Measurements from ENCODE around the gene TMEM14A. TPM values are rescaled to one million over a fixed set of nuclear protein-coding genes. Genes with fewer than 3 reads are reported as not detected.

TMEM14A gene
- total RNA-seq, 1 experiment from 2014 or later: 7.3 TPM

- H3K4ac ChIP-seq (ENCODE audit: low read depth, low read length): no peak overlapping the region
- no peak overlapping the region for H3K4me2 ChIP-seq (ENCODE audit: insufficient read depth, insufficient read length, low read length)
- no peak overlapping the region for H2BK120ac ChIP-seq (ENCODE audit: low read depth, low read length, poor library complexity, severe bottlenecking)
- H2AFZ ChIP-seq (ENCODE audit: low read length): no peak overlapping the region
- H4K5ac ChIP-seq (ENCODE audit: insufficient read length, low read depth, low read length): no peak overlapping the region
- Mint-ChIP-seq H3K27me3 (ENCODE audit: low read depth) (peaks cover 4% of the 10 kb centered on the region), H3K4me3 (no peak overlapping the region), H3K27ac (no peak overlapping the region), H3K4me1 (peaks cover 8 to 11% of the 10 kb centered on the region in 2 experiments), H3K36me3 (ENCODE audit: insufficient read depth in 1 of 3, low read depth in 3 of 3) (peaks cover 9 to 20% (median 12%) of the 10 kb centered on the region in 3 experiments), H3K9me3 (no peaks in the 10 kb centered on the region)
- peaks cover 5% of the 10 kb centered on the region; the same call in 1 of the 2 replicates for H3K27me3 ChIP-seq (ENCODE audit: insufficient read depth, low read length)
- no peak overlapping the region for H2BK20ac ChIP-seq (ENCODE audit: low read depth, low read length, poor library complexity, severe bottlenecking)
- no peak overlapping the region for H2BK5ac ChIP-seq (ENCODE audit: insufficient read length, low read length)
- no peak overlapping the region for H4K91ac ChIP-seq (ENCODE audit: insufficient read length, low read depth, low read length)
- no peak overlapping the region for H3K14ac ChIP-seq (ENCODE audit: insufficient read depth, low read length)
- H3K4me1 ChIP-seq (ENCODE audit: insufficient read depth, low read length): peaks cover 6% of the 10 kb centered on the region; the same call in 1 of the 2 replicates
- no peak overlapping the region for H3T11ph ChIP-seq (ENCODE audit: low read length)
- H3K23me2 ChIP-seq (ENCODE audit: insufficient read length, low read depth, low read length, poor library complexity, severe bottlenecking): peaks cover 19% of the 10 kb centered on the region
- no peaks in the 10 kb centered on the region for H3K79me1 ChIP-seq (ENCODE audit: insufficient read depth, low read depth, low read length, poor library complexity, severe bottlenecking)
- no peak for DNase-seq
- H3K56ac ChIP-seq (ENCODE audit: insufficient read length, low read depth, low read length): no peak overlapping the region
- H3K18ac ChIP-seq (ENCODE audit: insufficient read length, low read depth, low read length): no peak overlapping the region
- H2AK5ac ChIP-seq (ENCODE audit: insufficient read length, low read length): no peak overlapping the region
- no peak overlapping the region for H3K9ac ChIP-seq (ENCODE audit: extremely low read depth, insufficient read length, low read length)
- H4K20me1 ChIP-seq (ENCODE audit: control insufficient read depth, insufficient read depth, insufficient read length): no peaks in the 10 kb centered on the region
- H3K23ac ChIP-seq (ENCODE audit: insufficient read length, low read depth, low read length): no peak overlapping the region
- no peak overlapping the region for H2BK12ac ChIP-seq (ENCODE audit: insufficient read length, low read depth, low read length)
- no peak overlapping the region for H2BK15ac ChIP-seq (ENCODE audit: low read depth, low read length)
- no peak overlapping the region for H3K27ac ChIP-seq (ENCODE audit: insufficient read length, low read depth, low read length)
- no peaks in the 10 kb centered on the region for H3K9me3 ChIP-seq (ENCODE audit: control insufficient read depth, low read depth, low read length)
- WGBS (ENCODE audit: extremely low coverage, insufficient read length, low lambda C conversion rate): no CpG with 5 or more reads among the region's 2 CpGs
- TF ChIP-seq CTCF (conservative IDR thresholded peaks at IDR 0.05): no peak
- H4K8ac ChIP-seq (replicated peaks; ENCODE audit: insufficient read length, low read depth, low read length): no peak overlapping the region
- H3K79me2 ChIP-seq (ENCODE audit: insufficient read depth, low read length): no peaks in the 10 kb centered on the region
These were observed 4.4 kb upstream of the TMEM14A start for GRCh38 chr6:52666523-52666922.
